ENCODE measurements around the gene TSSK6. TPM values are rescaled to one million over a fixed set of nuclear protein-coding genes. Genes with fewer than 3 reads are reported as not detected.

Gene TSSK6
- total RNA-seq, 3 donors from 2014 or later = 0.96 to 2.9 (median 2.3) TPM

DNA sequence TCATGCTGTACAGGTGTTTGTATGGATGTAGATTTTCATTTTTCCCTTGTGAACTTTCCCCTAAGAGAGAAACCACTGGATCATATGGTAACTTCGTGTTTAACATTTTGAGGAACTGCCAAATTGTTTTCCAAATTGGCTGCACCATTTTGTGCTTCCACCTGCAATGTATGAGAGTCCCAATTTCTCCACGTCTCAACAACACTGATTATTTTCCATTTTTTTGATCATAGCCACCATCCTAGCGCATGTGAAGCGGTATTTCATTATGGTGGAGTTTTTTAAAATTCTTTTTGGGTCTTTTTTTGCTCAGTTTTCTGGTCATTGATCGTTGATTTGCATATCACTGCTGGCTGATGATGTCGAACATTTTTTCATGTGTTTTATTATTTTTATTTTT is 5.6 kb upstream of the TSSK6 start:
- intact Hi-C loops (cut with DNase I; ENCODE audit: low total_unique reads) = no loop called here
- Histone ChIP-seq H3K4me1 (peaks cover 0 to 5% of the 10 kb centered on the region in 2 donors), H3K27me3 (no peaks in the 10 kb centered on the region), H3K4me3 (no peak overlapping the region), H3K9me3 (no peaks in the 10 kb centered on the region), H3K27ac (no peak overlapping the region), H3K36me3 (no peaks in the 10 kb centered on the region)
- TF ChIP-seq POLR2A (IDR thresholded peaks at IDR 0.05) = no peak
- TF ChIP-seq POLR2AphosphoS5 (IDR thresholded peaks at IDR 0.05) = no peak
- TF ChIP-seq, protein P1, sequence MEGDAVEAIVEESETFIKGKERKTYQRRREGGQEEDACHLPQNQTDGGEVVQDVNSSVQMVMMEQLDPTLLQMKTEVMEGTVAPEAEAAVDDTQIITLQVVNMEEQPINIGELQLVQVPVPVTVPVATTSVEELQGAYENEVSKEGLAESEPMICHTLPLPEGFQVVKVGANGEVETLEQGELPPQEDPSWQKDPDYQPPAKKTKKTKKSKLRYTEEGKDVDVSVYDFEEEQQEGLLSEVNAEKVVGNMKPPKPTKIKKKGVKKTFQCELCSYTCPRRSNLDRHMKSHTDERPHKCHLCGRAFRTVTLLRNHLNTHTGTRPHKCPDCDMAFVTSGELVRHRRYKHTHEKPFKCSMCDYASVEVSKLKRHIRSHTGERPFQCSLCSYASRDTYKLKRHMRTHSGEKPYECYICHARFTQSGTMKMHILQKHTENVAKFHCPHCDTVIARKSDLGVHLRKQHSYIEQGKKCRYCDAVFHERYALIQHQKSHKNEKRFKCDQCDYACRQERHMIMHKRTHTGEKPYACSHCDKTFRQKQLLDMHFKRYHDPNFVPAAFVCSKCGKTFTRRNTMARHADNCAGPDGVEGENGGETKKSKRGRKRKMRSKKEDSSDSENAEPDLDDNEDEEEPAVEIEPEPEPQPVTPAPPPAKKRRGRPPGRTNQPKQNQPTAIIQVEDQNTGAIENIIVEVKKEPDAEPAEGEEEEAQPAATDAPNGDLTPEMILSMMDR (IDR thresholded peaks at IDR 0.05) = no peak
- no peak for DNase-seq (ENCODE audit: low spot score in 2 of 2)

DNA sequence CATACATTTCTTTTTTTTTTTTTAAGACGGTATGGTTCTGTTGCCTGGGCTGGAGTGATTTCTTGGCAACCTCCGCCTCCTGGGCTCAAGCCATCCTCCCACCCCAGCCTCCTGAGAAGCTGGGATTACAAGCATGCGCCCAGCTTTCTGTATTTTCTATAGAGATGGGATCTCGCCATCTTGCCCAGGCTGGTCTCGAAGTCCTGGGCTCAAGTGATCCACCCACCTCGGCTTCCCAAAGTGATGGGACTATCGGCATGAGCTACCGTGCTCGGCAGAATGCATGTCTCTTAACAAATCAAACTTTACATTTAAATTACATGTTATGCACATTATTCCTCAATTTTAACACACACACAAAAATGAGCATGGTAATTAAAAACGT is 1.9 kb upstream of the TSSK6 start:
- intact Hi-C loops (cut with DNase I; ENCODE audit: low total_unique reads) = no loop called here

DNA sequence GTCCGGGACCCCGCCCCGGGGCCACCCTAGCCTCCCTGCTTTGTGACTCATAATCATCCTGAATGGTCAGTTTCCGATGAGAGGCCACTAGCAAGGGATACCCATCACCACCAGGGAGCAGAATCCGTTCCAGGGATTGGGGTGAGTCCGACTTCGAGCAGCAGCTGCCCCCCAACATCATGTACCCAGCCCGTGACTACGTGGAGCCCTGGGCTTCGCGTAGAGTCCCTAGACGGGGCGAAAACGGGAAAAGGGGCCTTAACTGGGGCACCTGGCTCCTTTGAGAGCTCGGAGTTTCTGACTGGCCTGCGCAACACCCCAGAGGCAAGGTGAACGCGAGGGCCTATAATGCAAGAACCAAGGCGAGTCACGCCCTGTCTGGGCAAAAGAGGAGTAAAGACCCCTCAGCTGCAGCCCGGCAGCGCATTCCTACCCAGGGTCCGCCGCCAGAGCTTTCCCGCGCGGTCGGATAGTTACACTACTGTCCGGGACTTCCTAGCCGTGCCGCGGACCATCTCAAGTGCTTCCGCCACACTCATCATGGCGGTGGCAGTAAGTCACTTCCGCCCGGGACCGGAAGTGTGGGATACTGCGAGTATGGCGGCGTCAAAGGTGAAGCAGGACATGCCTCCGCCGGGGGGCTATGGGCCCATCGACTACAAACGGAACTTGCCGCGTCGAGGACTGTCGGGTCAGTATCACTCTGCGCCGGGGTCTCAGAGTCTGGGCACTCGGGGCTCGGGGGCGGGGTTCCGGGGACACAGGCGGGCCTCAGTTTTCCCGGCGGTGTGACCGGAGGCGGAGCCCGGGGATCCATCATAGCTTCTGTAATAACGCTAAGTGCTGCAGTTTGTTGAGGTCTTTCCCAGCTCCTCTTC is 533 bp upstream of the TSSK6 start, which contains the start of gene NDUFA13:
TSS of gene NDUFA13 (plus strand) at position 584 of the 878 bp plus-strand sequence. CDS start at position 598, 14 bp downstream.
- intact Hi-C loops (cut with DNase I; ENCODE audit: low total_unique reads) = no loop called here
- DNase-seq (ENCODE audit: low spot score in 2 of 2) = peak; percentile 92 to 95
- Histone ChIP-seq H3K4me1 (peaks cover 0 to 5% of the 10 kb centered on the region in 2 donors), H3K27me3 (no peaks in the 10 kb centered on the region), H3K4me3 (peak within 1 kb of the TSS; percentile 83 to 85 (median 85)), H3K9me3 (no peaks in the 10 kb centered on the region), H3K36me3 (no peaks in the 10 kb centered on the region), H3K27ac (peak within 1 kb of the TSS; percentile 92 to 93)
- TF ChIP-seq POLR2A (IDR thresholded peaks at IDR 0.05) = peak; percentile 78
- TF ChIP-seq, protein P1 (IDR thresholded peaks at IDR 0.05) = peak in 2 of 3 donors; percentile 5 to 14
- peak; percentile 100 for TF ChIP-seq POLR2AphosphoS5 (IDR thresholded peaks at IDR 0.05)

More for the DNA sequence above, 1.9 kb upstream of the TSSK6 start:
- Histone ChIP-seq H3K27ac (no peak overlapping the region), H3K4me3 (peak overlapping the region in 2 of 3 donors; percentile 85), H3K27me3 (no peaks in the 10 kb centered on the region), H3K9me3 (no peaks in the 10 kb centered on the region), H3K36me3 (no peaks in the 10 kb centered on the region), H3K4me1 (peaks cover 0 to 5% of the 10 kb centered on the region in 2 donors)
- TF ChIP-seq, protein P1 (IDR thresholded peaks at IDR 0.05) = no peak
- TF ChIP-seq POLR2A (IDR thresholded peaks at IDR 0.05) (no peak), POLR2AphosphoS5 (IDR thresholded peaks at IDR 0.05) (no peak)
- no peak for DNase-seq (ENCODE audit: low spot score in 2 of 2)

DNA sequence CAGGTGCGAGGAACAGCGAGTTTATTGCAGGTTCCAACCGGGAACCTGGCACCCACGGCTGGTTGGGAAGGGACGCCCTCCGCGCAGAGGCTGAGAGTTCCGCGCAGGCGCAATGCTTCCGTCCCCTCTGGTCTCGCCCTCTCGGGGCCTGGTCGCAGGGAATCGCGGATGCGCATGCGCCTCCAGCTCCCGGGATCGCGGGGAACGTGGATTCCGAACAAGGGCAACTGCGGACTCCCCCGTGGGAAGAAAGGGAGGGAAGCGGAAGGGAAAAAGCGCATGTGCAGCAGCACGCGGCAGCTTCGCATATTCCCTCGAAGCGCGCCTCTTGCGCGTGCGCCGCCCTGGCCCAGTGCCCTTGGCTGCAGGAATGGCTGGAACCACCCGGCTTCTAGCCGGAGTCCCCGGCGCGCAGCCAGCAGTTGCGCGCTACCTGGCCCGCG is 1.1 kb downstream of the TSSK6 start:
- no peak overlapping the region for H3K27ac ChIP-seq

More for the DNA sequence above, 1.1 kb downstream of the TSSK6 start:
- Histone ChIP-seq H3K4me3 (peak overlapping the region; percentile 6 to 85 (median 23)), H3K9me3 (no peaks in the 10 kb centered on the region), H3K36me3 (no peaks in the 10 kb centered on the region), H3K27me3 (no peaks in the 10 kb centered on the region), H3K4me1 (peaks cover 0 to 5% of the 10 kb centered on the region in 2 donors)
- DNase-seq (ENCODE audit: low spot score in 2 of 2) = no peak
- intact Hi-C loops (cut with DNase I; ENCODE audit: low total_unique reads) = no loop called here
- TF ChIP-seq POLR2AphosphoS5 (IDR thresholded peaks at IDR 0.05) = no peak
- TF ChIP-seq, protein P1 (IDR thresholded peaks at IDR 0.05) = no peak
- TF ChIP-seq POLR2A (IDR thresholded peaks at IDR 0.05) = no peak
